ENCODE measurements around the gene CUL7. TPM values are rescaled to one million over a fixed set of nuclear protein-coding genes. Genes with fewer than 3 reads are reported as not detected.

Gene CUL7
- total RNA-seq, 1 experiment from 2014 or later, result 23.5 TPM

DNA sequence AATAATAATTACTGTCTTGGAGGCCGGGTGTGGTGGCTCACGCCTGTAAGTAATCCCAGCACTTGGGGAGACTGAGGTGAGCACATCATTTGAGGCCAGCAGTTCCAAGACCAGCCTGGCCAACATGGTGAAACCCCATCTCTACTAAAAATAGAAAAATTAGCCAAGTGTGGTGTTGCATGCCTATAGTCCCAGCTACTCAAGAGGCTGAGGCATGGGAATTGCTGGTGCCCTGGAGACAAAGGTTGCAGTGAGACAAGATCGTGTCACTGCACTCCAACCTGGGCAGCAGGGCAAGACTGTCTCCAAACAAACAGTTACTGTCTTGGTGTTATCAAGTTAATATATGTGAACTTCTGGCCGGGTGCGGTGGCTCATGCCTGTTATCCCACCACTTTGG is 27.3 kb downstream of the CUL7 start:
- Histone ChIP-seq H2BK12ac (ENCODE audit: insufficient read length, low read depth, low read length) (no peak overlapping the region), H3K79me1 (ENCODE audit: insufficient read depth, low read depth, low read length, poor library complexity, severe bottlenecking) (peaks cover 7% of the 10 kb centered on the region), H3K23me2 (ENCODE audit: insufficient read length, low read depth, low read length, poor library complexity, severe bottlenecking) (peaks cover 2% of the 10 kb centered on the region), H3K9ac (ENCODE audit: extremely low read depth, insufficient read length, low read length) (no peak overlapping the region), H2BK120ac (ENCODE audit: low read depth, low read length, poor library complexity, severe bottlenecking) (no peak overlapping the region), H3K14ac (ENCODE audit: insufficient read depth, low read length) (no peak overlapping the region), H4K91ac (ENCODE audit: insufficient read length, low read depth, low read length) (no peak overlapping the region), H3T11ph (ENCODE audit: low read length) (no peak overlapping the region), H3K27me3 (ENCODE audit: insufficient read depth, low read length) (no peaks in the 10 kb centered on the region), H2BK5ac (ENCODE audit: insufficient read length, low read length) (no peak overlapping the region), H4K8ac (replicated peaks; ENCODE audit: insufficient read length, low read depth, low read length) (no peak overlapping the region), H2AFZ (ENCODE audit: low read length) (no peak overlapping the region), H3K23ac (ENCODE audit: insufficient read length, low read depth, low read length) (no peak overlapping the region), H3K4me1 (ENCODE audit: insufficient read depth, low read length) (no peaks in the 10 kb centered on the region), H2BK20ac (ENCODE audit: low read depth, low read length, poor library complexity, severe bottlenecking) (no peak overlapping the region), H3K18ac (ENCODE audit: insufficient read length, low read depth, low read length) (no peak overlapping the region), H2BK15ac (ENCODE audit: low read depth, low read length) (no peak overlapping the region), H4K5ac (ENCODE audit: insufficient read length, low read depth, low read length) (no peak overlapping the region), H2AK5ac (ENCODE audit: insufficient read length, low read length) (no peak overlapping the region), H3K4me2 (ENCODE audit: insufficient read depth, insufficient read length, low read length) (no peak overlapping the region), H3K79me2 (ENCODE audit: insufficient read depth, low read length) (0 out of 2 replicates have a peak, but pooled peaks cover 2% of the 10 kb centered on the region), H4K20me1 (ENCODE audit: control insufficient read depth, insufficient read depth, insufficient read length) (no peaks in the 10 kb centered on the region), H3K4ac (ENCODE audit: low read depth, low read length) (no peak overlapping the region), H3K27ac (ENCODE audit: insufficient read length, low read depth, low read length) (no peak overlapping the region), H3K9me3 (ENCODE audit: control insufficient read depth, low read depth, low read length) (no peaks in the 10 kb centered on the region), H3K56ac (ENCODE audit: insufficient read length, low read depth, low read length) (no peak overlapping the region)
- H3K36me3 Mint-ChIP-seq (ENCODE audit: insufficient read depth in 1 of 3, low read depth in 3 of 3), result peaks cover 50 to 71% (median 60%) of the 10 kb centered on the region in 3 experiments; a peak in 6 of 7 replicates
- WGBS (ENCODE audit: extremely low coverage, insufficient read length, low lambda C conversion rate), result no CpG with 5 or more reads among the region's 5 CpGs
- no peaks in the 10 kb centered on the region for H3K27me3 Mint-ChIP-seq (ENCODE audit: low read depth)
- 0 out of 4 replicates have a peak, but pooled peaks cover 0 to 4% of the 10 kb centered on the region in 2 experiments for H3K4me1 Mint-ChIP-seq
- no peaks in the 10 kb centered on the region for H3K9me3 Mint-ChIP-seq
- TF ChIP-seq CTCF (conservative IDR thresholded peaks at IDR 0.05), result no peak
- no peak overlapping the region for H3K4me3 Mint-ChIP-seq
- no peak overlapping the region for H3K27ac Mint-ChIP-seq
- DNase-seq, result no peak

All from H9 (cell line).